Choroid plexus epithelial cell (primary cell): ENCODE data around the gene CTU2.

Experiments used
- DNase-seq: peaks from one replicate; pipeline ENCODE4 v3.0.0-alpha.2; 2010; ENCODE audit warnings: low read depth
- H3K4me3 ChIP-seq: 2 replicates; pipeline ENCODE4 v1.5.1; 2011; ENCODE audit warnings: low read depth, mild to moderate bottlenecking, control low read depth, low read length, moderate library complexity
- TF ChIP-seq, protein P1 (sequence below): conservative IDR thresholded peaks from 2 replicates; pipeline ENCODE4 v1.5.1; 2011; ENCODE audit warnings: low read depth, mild to moderate bottlenecking, control low read depth, inconsistent platforms, low read length, moderate library complexity

CTU2 gene

DNA sequence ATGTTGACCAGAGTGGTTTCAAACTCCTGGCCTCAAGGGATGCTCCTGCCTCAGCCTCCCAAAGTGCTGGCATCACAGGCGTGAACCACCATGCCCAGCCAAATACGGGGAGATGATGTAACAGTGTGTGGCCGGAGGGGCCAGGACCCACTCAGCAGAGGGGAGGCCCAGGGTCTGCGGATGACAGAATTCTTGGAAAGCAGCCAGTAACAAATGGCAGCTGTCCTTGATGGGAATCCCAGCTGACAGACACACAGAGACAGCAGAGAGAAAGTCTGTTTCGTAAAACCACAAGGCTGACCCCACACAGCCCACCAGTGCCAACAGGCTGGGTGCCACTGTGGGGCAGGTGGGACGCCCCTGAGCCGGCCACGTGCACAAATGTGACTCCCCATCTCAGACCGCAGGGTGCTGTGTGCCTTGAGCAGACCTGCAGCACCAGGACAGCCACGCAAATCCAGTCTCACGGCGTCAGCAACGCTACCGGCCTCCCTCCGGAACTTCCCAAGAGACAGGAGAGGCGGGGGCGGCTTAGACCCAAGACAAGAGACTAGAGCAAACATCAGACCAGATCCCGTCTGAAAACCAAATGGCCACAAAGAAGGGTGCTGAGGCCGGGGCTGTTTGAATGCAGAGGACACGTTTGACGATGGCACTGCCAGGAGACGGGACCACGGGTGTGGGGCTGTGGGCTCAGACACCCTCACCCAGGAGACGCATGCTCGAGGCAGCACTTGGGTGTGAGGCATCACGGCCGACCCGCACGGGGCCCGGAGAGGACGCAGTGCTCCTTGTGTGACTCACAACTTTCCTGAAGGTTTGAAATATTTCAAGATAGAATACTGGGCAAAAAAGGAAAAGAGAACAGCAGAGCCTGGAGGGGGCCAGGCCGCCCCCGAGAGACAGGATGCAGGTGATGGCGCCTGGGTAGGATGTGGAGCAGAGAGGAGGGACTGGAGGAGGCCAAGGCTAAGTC lies 24.6 kb downstream of the CTU2 start:
- TF ChIP-seq, protein P1, sequence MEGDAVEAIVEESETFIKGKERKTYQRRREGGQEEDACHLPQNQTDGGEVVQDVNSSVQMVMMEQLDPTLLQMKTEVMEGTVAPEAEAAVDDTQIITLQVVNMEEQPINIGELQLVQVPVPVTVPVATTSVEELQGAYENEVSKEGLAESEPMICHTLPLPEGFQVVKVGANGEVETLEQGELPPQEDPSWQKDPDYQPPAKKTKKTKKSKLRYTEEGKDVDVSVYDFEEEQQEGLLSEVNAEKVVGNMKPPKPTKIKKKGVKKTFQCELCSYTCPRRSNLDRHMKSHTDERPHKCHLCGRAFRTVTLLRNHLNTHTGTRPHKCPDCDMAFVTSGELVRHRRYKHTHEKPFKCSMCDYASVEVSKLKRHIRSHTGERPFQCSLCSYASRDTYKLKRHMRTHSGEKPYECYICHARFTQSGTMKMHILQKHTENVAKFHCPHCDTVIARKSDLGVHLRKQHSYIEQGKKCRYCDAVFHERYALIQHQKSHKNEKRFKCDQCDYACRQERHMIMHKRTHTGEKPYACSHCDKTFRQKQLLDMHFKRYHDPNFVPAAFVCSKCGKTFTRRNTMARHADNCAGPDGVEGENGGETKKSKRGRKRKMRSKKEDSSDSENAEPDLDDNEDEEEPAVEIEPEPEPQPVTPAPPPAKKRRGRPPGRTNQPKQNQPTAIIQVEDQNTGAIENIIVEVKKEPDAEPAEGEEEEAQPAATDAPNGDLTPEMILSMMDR: no peak
- DNase-seq: peak; percentile 45
- no peak overlapping the region for H3K4me3 ChIP-seq

DNA sequence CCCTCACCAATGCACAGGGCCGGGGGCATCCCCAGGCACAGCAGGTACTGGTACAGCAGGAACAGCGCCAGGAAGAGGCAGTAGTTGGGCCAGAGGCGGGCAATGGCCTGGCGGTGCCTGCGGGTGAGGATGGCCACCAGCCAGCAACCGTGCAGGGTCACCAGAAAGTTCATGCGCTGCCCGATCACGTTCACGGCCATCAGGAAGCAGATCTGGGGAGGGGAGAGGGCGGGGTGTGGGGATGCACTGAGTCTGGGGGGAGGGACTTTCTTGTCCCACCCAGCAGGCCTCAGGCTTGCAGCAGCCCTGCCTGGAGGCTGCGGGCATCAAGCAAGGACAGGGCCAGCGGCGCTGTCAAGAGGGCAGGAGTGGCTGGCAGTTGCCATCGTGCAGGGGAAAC lies 25.4 kb downstream of the CTU2 start:
- H3K4me3 ChIP-seq: no peak overlapping the region
- DNase-seq: no peak
- TF ChIP-seq, protein P1: no peak

DNA sequence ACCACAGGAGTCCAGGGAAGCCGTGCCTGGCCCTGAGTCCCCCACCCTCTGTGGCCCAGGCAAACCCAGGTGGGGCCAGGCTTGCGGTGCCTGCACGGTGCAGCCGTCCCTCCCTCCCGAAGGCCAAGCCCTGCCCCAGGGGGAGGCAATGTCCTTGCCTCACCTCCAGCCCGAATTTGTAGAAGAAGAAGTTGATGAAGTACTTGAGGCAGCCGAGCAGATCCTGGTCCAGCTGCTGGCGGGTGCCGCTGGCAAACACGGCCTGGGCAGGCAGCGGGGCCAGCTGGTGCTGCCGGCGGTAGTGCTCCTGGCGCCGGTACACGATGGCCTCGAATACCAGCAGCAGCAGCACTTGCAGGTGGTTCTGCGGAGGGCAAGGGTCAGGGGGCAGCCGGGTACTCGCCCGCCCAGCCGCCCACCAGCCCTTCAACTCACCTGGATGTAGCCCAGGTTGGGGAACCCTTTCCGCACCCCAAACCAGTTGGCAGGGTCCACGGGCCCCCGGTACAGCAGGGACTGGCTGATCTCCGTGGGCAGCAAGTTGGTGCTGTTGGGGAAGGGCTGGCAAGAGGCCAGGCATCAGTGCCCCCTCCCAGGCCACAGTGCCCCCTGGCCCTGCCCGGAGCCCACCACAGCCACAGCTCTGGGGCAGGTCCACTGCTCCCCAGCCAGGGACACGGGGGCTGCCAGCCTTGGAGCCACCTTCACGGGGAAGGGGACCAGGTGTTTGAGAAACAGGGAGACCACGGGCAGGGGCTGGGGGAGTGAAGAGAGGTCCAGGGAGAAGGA lies 26.1 kb downstream of the CTU2 start:
- H3K4me3 ChIP-seq: no peak overlapping the region
- no peak for DNase-seq
- TF ChIP-seq, protein P1: no peak

DNA sequence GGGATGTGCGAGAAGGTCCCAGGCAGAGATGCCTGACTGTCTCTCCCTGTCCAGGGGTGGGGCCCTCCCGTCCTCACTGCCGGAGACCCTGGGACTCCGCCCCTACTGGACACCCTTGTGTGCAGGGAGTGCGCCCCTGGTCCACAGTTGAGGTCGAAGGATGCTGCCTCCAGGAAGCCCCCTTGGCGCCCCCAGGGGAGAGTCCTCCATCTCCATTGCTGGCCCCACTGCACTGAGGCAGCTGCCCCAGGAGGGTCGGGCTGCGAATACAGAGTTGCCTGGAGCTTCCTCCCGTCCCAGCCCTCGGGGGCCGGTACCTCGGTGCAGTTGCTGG lies 26.6 kb downstream of the CTU2 start:
- DNase-seq: no peak
- no peak overlapping the region for H3K4me3 ChIP-seq
- TF ChIP-seq, protein P1: no peak

DNA sequence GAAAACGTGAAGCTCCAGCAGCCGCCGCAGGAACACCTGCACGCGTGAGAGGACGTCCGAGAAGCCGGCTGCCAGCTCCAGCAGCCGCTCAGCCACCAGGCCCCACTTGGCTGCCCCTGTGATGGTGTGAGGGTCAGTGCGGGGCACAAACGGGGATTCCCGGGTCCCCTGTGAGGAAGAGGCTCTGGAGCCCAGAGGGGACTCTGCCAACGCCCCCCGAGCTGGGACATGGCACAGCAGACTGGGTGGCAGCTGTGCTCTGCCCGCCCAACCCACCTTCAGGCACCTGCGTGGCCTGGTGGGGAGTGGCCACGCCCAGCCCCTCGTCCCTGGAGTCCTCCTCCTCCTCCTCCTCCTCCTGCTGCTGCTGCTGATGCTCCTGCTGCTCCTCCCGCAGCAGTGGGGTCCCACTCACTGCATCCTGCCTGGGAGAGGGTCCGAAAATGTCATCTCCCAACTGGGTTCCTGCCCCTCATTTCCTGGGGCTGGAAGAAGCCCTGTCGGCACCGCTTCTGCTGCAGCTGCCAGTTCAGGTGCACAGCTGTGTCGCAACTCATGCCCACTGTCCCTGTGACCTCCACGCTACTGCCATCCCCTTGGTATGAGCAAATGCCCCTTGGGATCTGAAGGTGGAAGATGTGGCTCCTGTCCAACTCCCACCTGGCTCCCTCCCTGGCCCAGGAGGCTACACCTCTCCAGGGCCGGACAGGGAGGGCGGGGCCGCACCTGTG lies 27.5 kb downstream of the CTU2 start:
- no peak for DNase-seq
- H3K4me3 ChIP-seq: no peak overlapping the region
- TF ChIP-seq, protein P1: no peak

DNA sequence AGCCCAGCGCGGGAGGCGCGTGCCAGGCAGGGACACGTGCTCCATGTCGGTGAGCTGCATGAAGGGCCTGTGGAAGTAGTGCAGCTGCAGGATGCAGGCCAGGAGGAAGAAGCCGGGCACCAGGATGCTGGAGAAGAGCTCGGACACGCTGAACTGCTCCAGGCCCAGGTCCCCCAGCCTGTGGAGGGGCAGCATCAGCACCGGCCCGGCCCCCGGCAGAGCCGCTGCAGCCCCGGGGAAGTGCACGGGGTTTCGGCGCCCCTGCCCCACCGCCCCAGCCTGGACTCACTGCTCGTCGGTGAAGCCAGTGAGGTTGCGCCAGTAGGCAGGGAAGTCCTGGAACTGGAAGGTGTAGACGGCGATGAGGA lies 28.0 kb downstream of the CTU2 start:
- TF ChIP-seq, protein P1: no peak
- no peak for DNase-seq
- H3K4me3 ChIP-seq: no peak overlapping the region
